GM12878 (cell line): ENCODE results near the gene ZNF600.
"Not testable (repeated sequence)": the region's sequence is repeated elsewhere in the genome, so short reads cannot be mapped to it uniquely, and the experiment has no call there.

ENCODE experiments used
- CEBPB ChIP-seq, 2 experiments: fragments of 150-350 bp in 1 of 2; IDR thresholded peaks; 2 replicates each; pipeline ENCODE4 v1.6.1; 2012 to 2014; ENCODE audit warnings: low read depth in 2 of 2, low read length in 2 of 2, borderline replicate concordance in 1 of 2, inconsistent platforms in 1 of 2
- CTCF ChIP-seq, 3 experiments: IDR thresholded peaks in 2 of 3; conservative IDR thresholded peaks in 1 of 3; 2 replicates each; pipeline ENCODE4 v1.5.1; 2011; ENCODE audit warnings: low read depth in 3 of 3, low read length in 3 of 3, mild to moderate bottlenecking in 3 of 3, control low read depth in 2 of 3, moderate library complexity in 2 of 3, inconsistent platforms in 1 of 3, mixed read lengths in 1 of 3; ENCODE audit not compliant: control insufficient read depth in 2 of 3, insufficient read depth in 1 of 3; ENCODE audit errors: extremely low read depth in 1 of 3
- EED ChIP-seq: sonication (generic); IDR thresholded peaks from 2 replicates; pipeline ENCODE4 v1.6.1; 2016; ENCODE audit warnings: antibody characterized with exemption, low read depth
- EGR1 ChIP-seq, 2 experiments: IDR thresholded peaks; 1 replicate in 1 of 2; 2 replicates in 1 of 2; pipeline ENCODE4 v1.6.1; 2011 to 2012; ENCODE audit warnings: low read depth in 2 of 2, low read length in 2 of 2, borderline replicate concordance in 1 of 2, mild to moderate bottlenecking in 1 of 2, moderate library complexity in 1 of 2
- EZH2 ChIP-seq: IDR thresholded peaks from 2 replicates; pipeline ENCODE4 v1.6.1; 2012; ENCODE audit warnings: low read depth, mild to moderate bottlenecking, control low read depth, inconsistent platforms, low read length, borderline replicate concordance; ENCODE audit not compliant: control insufficient read depth
- JUND ChIP-seq: IDR thresholded peaks from 2 replicates; pipeline ENCODE4 v1.6.1; 2012; ENCODE audit warnings: low read depth, mild to moderate bottlenecking, low read length, improper control_type of control experiment, moderate library complexity
- KDM1A ChIP-seq: fragments of 200-600 bp; sonication (generic); IDR thresholded peaks from 2 replicates; pipeline ENCODE4 v1.6.1; 2016; ENCODE audit warnings: borderline replicate concordance
- MLLT1 ChIP-seq: fragments of 450-650 bp; IDR thresholded peaks from 2 replicates; pipeline ENCODE4 v1.6.1; 2016; ENCODE audit warnings: mild to moderate bottlenecking
- MTA3 ChIP-seq: IDR thresholded peaks from 2 replicates; pipeline ENCODE4 v1.6.1; 2012; ENCODE audit warnings: low read length, inconsistent platforms, borderline replicate concordance
- NFYB ChIP-seq: IDR thresholded peaks from 2 replicates; pipeline ENCODE4 v1.6.1; 2011; ENCODE audit warnings: low read depth, mild to moderate bottlenecking, low read length, improper control_type of control experiment, moderate library complexity; ENCODE audit not compliant: insufficient read depth
- POLR2AphosphoS5 ChIP-seq: IDR thresholded peaks from 2 replicates; pipeline ENCODE4 v1.6.1; 2011; ENCODE audit warnings: mild to moderate bottlenecking, low read length, inconsistent platforms
- POU2F2 ChIP-seq: IDR thresholded peaks from 3 replicates; pipeline ENCODE4 v1.6.1; 2011; ENCODE audit warnings: low read depth, mild to moderate bottlenecking, low read length, borderline replicate concordance
- REST ChIP-seq: IDR thresholded peaks from 2 replicates; pipeline ENCODE4 v1.6.1; 2012; ENCODE audit warnings: mild to moderate bottlenecking, low read depth, low read length
- SMC3 ChIP-seq: IDR thresholded peaks from 2 replicates; pipeline ENCODE4 v1.6.1; 2011; ENCODE audit warnings: low read length, improper control_type of control experiment, borderline replicate concordance

- TF ChIP-seq JUND; EGR1 (IDR thresholded peaks at IDR 0.05; ENCODE audit: borderline replicate concordance in 1 of 2, low read depth in 2 of 2, low read length in 2 of 2); CTCF (IDR thresholded peaks at IDR 0.05 in 2 of 3, conservative IDR thresholded peaks at IDR 0.05 in 1 of 3; ENCODE audit: control insufficient read depth in 2 of 3, extremely low read depth in 1 of 3, insufficient read depth in 1 of 3, low read depth in 3 of 3, low read length in 3 of 3); POLR2AphosphoS5; NFYB; KDM1A; MLLT1; POU2F2; EED; REST; EZH2; SMC3; MTA3; CEBPB (IDR thresholded peaks at IDR 0.05; ENCODE audit: borderline replicate concordance in 1 of 2, low read depth in 2 of 2, low read length in 2 of 2): not testable (repeated sequence)
Measured at GRCh38 chr19:52741371-52741770, 45.2 kb downstream of the ZNF600 start.
